ENCODE data around the gene PLCB2.

DNA sequence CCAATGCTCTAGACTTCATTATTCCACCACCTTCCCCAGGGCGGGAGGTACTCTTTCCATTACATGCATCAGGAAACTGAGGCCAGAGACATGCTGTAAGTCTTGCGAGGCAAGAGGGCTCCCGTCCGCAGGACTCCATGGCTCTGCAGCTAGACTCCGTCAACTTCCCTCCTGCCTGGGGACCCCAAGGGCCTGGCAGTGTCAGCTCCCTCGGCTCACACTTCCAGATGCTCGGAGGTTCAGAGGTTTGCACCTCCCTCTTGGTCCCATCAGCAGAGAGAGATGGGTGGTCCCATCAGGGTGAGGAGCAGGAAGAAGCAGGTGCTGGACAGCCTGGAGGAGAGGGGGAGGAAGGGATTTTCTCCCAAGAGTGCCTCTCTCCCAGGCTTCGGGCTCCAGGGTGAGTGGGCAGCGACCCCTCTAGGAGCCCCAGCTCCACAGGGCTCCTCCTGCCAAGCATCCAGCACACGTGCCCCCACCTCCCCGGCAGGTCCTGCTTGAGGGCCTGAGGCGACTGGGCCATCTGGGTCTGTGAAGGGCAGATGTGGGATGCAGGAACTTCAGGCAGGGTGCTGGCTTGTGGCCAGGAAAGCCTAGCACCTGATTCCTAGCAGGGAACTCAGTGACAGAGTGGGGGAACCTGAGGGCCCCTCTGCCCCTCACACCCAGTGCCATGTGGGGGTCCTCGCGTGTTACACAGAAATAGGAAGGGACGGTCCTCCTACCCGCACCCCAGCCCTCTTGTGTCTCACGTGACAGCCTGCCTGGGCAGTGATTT is 59.5 kb downstream of the PLCB2 start:
- TF ChIP-seq EZH2 (IDR thresholded peaks at IDR 0.05; ENCODE audit: borderline replicate concordance, low read depth, low read length, severe bottlenecking): no peak
- TF ChIP-seq, protein P1, sequence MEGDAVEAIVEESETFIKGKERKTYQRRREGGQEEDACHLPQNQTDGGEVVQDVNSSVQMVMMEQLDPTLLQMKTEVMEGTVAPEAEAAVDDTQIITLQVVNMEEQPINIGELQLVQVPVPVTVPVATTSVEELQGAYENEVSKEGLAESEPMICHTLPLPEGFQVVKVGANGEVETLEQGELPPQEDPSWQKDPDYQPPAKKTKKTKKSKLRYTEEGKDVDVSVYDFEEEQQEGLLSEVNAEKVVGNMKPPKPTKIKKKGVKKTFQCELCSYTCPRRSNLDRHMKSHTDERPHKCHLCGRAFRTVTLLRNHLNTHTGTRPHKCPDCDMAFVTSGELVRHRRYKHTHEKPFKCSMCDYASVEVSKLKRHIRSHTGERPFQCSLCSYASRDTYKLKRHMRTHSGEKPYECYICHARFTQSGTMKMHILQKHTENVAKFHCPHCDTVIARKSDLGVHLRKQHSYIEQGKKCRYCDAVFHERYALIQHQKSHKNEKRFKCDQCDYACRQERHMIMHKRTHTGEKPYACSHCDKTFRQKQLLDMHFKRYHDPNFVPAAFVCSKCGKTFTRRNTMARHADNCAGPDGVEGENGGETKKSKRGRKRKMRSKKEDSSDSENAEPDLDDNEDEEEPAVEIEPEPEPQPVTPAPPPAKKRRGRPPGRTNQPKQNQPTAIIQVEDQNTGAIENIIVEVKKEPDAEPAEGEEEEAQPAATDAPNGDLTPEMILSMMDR (IDR thresholded peaks at IDR 0.05; ENCODE audit: extremely low read depth in 1 of 2, insufficient read depth in 1 of 2, low read depth in 1 of 2, low read length in 2 of 2): no peak
- TF ChIP-seq JUN (IDR thresholded peaks at IDR 0.05; ENCODE audit: borderline replicate concordance, insufficient read depth, insufficient read length, low read depth): no peak
- no peak for TF ChIP-seq POLR2A (IDR thresholded peaks at IDR 0.05; ENCODE audit: low read depth, low read length)
- no peak for TF ChIP-seq POLR2AphosphoS5 (IDR thresholded peaks at IDR 0.05; ENCODE audit: insufficient read depth, low read depth, low read length)
- no peak for TF ChIP-seq MYC (IDR thresholded peaks at IDR 0.05; ENCODE audit: low read depth, low read length)
- TF ChIP-seq, protein P2, sequence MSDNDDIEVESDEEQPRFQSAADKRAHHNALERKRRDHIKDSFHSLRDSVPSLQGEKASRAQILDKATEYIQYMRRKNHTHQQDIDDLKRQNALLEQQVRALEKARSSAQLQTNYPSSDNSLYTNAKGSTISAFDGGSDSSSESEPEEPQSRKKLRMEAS (IDR thresholded peaks at IDR 0.05; ENCODE audit: insufficient read depth, insufficient read length): no peak
- TF ChIP-seq GATA2 (IDR thresholded peaks at IDR 0.05; ENCODE audit: insufficient read depth, insufficient read length, low read depth, low read length): no peak
- TF ChIP-seq FOS (IDR thresholded peaks at IDR 0.05; ENCODE audit: borderline replicate concordance, insufficient read depth, low read length): no peak

Data from endothelial cell of umbilical vein (primary cell).